Glutamatergic neuron (in vitro differentiated cells): ENCODE results near the gene DPF3. TPM values are rescaled to one million over a fixed set of nuclear protein-coding genes. Genes with fewer than 3 reads are reported as not detected.
A peak's percentile ranks its signal among the peaks of the same experiment; 100 is the strongest.

Source experiments
- DNase-seq: peaks from one replicate; pipeline ENCODE4 v3.0.0; 2022
- H3K27ac Mint-ChIP-seq: one replicate; pipeline ENCODE4 v1.8.0; 2020; ENCODE audit warnings: mild to moderate bottlenecking, mixed read lengths, inconsistent platforms; ENCODE audit not compliant: unreplicated experiment
- H3K27me3 Mint-ChIP-seq: one replicate; pipeline ENCODE4 v1.8.0; 2020; ENCODE audit warnings: mild to moderate bottlenecking, moderate library complexity, mixed read lengths, inconsistent platforms; ENCODE audit not compliant: unreplicated experiment
- H3K36me3 Mint-ChIP-seq: one replicate; pipeline ENCODE4 v1.8.0; 2020; ENCODE audit warnings: mild to moderate bottlenecking, mixed read lengths, inconsistent platforms; ENCODE audit not compliant: unreplicated experiment
- H3K4me1 Mint-ChIP-seq: one replicate; pipeline ENCODE4 v1.8.0; 2020; ENCODE audit warnings: mild to moderate bottlenecking, low read depth, mixed read lengths, inconsistent platforms; ENCODE audit not compliant: unreplicated experiment
- H3K4me3 Mint-ChIP-seq: one replicate; pipeline ENCODE4 v1.8.0; 2020; ENCODE audit warnings: mild to moderate bottlenecking, mixed read lengths, inconsistent platforms; ENCODE audit not compliant: unreplicated experiment
- H3K9me3 Mint-ChIP-seq: one replicate; pipeline ENCODE4 v1.8.0; 2020; ENCODE audit warnings: mild to moderate bottlenecking, moderate library complexity, mixed read lengths, inconsistent platforms; ENCODE audit not compliant: unreplicated experiment
- CTCF ChIP-seq: fragments of 200-600 bp; sonication (generic); IDR thresholded peaks from one replicate; pipeline ENCODE4 v1.5.0; 2021; ENCODE audit not compliant: partially characterized antibody, unreplicated experiment
- total RNA-seq: library from RNA; stranded (reverse); fragmentation: NEBNext Ultra II Directional; extraction: Animal tissue kit (Norgen Biotek cat#: 25700); gene quantifications from one replicate; pipeline ENCODE4 v1.2.1, GENCODE V29; 2021; ENCODE audit not compliant: unreplicated experiment

Gene DPF3
- total RNA-seq, 1 donor from 2014 or later = 13.7 TPM

- TF ChIP-seq CTCF = no peak
- peaks cover 12% of the 10 kb centered on the region for H3K36me3 Mint-ChIP-seq
- H3K4me3 Mint-ChIP-seq = peak overlapping the region; percentile 45
- peaks cover 3% of the 10 kb centered on the region for H3K27me3 Mint-ChIP-seq
- H3K4me1 Mint-ChIP-seq = peaks cover 14% of the 10 kb centered on the region
- H3K9me3 Mint-ChIP-seq = peaks cover 5% of the 10 kb centered on the region
- no peak for DNase-seq
- H3K27ac Mint-ChIP-seq = no peak overlapping the region
Measured at GRCh38 chr14:72736786-72737559, 156.9 kb downstream of the DPF3 start.

DNA sequence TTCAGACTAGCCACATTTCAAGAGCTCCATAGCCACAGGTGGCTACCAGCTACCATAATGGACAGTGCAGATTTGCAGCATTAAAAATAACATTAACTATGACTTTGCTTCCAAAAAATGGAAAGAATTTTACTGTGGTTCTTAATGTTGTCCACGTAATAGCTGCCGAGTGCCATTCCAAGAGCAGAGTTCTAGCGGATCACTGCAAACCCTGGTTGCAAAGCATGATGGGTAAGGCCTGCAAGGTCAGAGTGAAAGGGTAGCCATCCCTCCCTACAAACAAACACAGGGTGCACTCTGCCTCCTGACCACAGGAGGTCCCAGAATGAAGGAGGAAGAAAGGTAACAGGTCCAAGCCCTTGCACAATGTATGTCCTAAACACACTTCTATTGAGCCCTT lies 157.6 kb downstream of the DPF3 start:
- peaks cover 5% of the 10 kb centered on the region for H3K9me3 Mint-ChIP-seq

GRCh38 chr14:72732022-72732780 lies 161.7 kb downstream of the DPF3 start:
- Mint-ChIP-seq H3K4me1 (peaks cover 3% of the 10 kb centered on the region), H3K27me3 (peaks cover 7% of the 10 kb centered on the region), H3K4me3 (no peak overlapping the region), H3K36me3 (peaks cover 14% of the 10 kb centered on the region), H3K9me3 (peaks cover 2% of the 10 kb centered on the region), H3K27ac (no peak overlapping the region)
- no peak for DNase-seq
- no peak for TF ChIP-seq CTCF

More for the DNA sequence above, 157.6 kb downstream of the DPF3 start:
- no peak for DNase-seq
- H3K36me3 Mint-ChIP-seq = peaks cover 12% of the 10 kb centered on the region
- H3K27ac Mint-ChIP-seq = no peak overlapping the region
- H3K4me3 Mint-ChIP-seq = no peak overlapping the region
- peaks cover 3% of the 10 kb centered on the region for H3K27me3 Mint-ChIP-seq
- TF ChIP-seq CTCF = no peak
- peaks cover 14% of the 10 kb centered on the region for H3K4me1 Mint-ChIP-seq

- H3K9me3 Mint-ChIP-seq = no peaks in the 10 kb centered on the region
- TF ChIP-seq CTCF = no peak
- H3K27ac Mint-ChIP-seq = no peak overlapping the region
- no peak for DNase-seq
- no peak overlapping the region for H3K4me3 Mint-ChIP-seq
- peaks cover 7% of the 10 kb centered on the region for H3K27me3 Mint-ChIP-seq
- H3K36me3 Mint-ChIP-seq = peaks cover 14% of the 10 kb centered on the region
- no peaks in the 10 kb centered on the region for H3K4me1 Mint-ChIP-seq
Measured at GRCh38 chr14:72731252-72732020, 162.5 kb downstream of the DPF3 start.
